IMR-90 (cell line): ENCODE results near the gene PUM2.

Experiments
- BHLHE40 ChIP-seq: fragments of 150-350 bp; IDR thresholded peaks from 2 replicates; pipeline ENCODE4 v1.6.1; 2016; ENCODE audit warnings: mild to moderate bottlenecking, low read depth, low read length
- MAFK ChIP-seq: IDR thresholded peaks from 2 replicates; pipeline ENCODE4 v1.6.1; 2012; ENCODE audit warnings: low read depth, low read length, improper control_type of control experiment
- POLR2A ChIP-seq: IDR thresholded peaks from 2 replicates; pipeline ENCODE4 v1.6.1; 2012; ENCODE audit warnings: mild to moderate bottlenecking, low read depth, low read length
- SMC3 ChIP-seq: fragments of 150-350 bp; IDR thresholded peaks from 2 replicates; pipeline ENCODE4 v1.6.1; 2016; ENCODE audit warnings: low read depth, mild to moderate bottlenecking, antibody characterized with exemption, low read length, moderate library complexity
- TF ChIP-seq, protein P1 (sequence below): conservative IDR thresholded peaks from 2 replicates; pipeline ENCODE4 v1.5.1; 2012; ENCODE audit warnings: mild to moderate bottlenecking, low read depth, low read length, improper control_type of control experiment
- TF ChIP-seq, protein P2 (sequence below): fragments of 150-350 bp; IDR thresholded peaks from 2 replicates; pipeline ENCODE4 v1.6.1; 2017; ENCODE audit warnings: mild to moderate bottlenecking, antibody characterized with exemption, low read length, low read depth

GRCh38 chr2:20215183-20216040, 135.2 kb downstream of the PUM2 start:
- TF ChIP-seq BHLHE40 = no peak
- TF ChIP-seq MAFK = no peak
- TF ChIP-seq, protein P1, sequence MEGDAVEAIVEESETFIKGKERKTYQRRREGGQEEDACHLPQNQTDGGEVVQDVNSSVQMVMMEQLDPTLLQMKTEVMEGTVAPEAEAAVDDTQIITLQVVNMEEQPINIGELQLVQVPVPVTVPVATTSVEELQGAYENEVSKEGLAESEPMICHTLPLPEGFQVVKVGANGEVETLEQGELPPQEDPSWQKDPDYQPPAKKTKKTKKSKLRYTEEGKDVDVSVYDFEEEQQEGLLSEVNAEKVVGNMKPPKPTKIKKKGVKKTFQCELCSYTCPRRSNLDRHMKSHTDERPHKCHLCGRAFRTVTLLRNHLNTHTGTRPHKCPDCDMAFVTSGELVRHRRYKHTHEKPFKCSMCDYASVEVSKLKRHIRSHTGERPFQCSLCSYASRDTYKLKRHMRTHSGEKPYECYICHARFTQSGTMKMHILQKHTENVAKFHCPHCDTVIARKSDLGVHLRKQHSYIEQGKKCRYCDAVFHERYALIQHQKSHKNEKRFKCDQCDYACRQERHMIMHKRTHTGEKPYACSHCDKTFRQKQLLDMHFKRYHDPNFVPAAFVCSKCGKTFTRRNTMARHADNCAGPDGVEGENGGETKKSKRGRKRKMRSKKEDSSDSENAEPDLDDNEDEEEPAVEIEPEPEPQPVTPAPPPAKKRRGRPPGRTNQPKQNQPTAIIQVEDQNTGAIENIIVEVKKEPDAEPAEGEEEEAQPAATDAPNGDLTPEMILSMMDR = no peak
- no peak for TF ChIP-seq POLR2A
- TF ChIP-seq SMC3 = no peak
- TF ChIP-seq, protein P2, sequence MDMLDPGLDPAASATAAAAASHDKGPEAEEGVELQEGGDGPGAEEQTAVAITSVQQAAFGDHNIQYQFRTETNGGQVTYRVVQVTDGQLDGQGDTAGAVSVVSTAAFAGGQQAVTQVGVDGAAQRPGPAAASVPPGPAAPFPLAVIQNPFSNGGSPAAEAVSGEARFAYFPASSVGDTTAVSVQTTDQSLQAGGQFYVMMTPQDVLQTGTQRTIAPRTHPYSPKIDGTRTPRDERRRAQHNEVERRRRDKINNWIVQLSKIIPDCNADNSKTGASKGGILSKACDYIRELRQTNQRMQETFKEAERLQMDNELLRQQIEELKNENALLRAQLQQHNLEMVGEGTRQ = no peak
